Neural progenitor cell (in vitro differentiated cells): ENCODE measurements around the gene LDB2. TPM values are rescaled to one million over a fixed set of nuclear protein-coding genes. Genes with fewer than 3 reads are reported as not detected.

Experiments
- DNase-seq: peaks from one replicate; pipeline ENCODE4 v3.0.0-alpha.2; 2016; ENCODE audit warnings: low spot score
- H2AFZ ChIP-seq: fragments of 200-600 bp; sonication (generic); replicated peaks from 2 replicates; pipeline ENCODE4 v1.6.1; 2016; ENCODE audit warnings: antibody characterized with exemption
- H3F3A ChIP-seq: fragments of 200-600 bp; sonication (generic); 2 replicates; pipeline ENCODE4 v1.6.1; 2016; ENCODE audit warnings: antibody characterized with exemption, low read depth
- H3K27ac ChIP-seq: fragments of 200-600 bp; sonication (generic); 2 replicates; pipeline ENCODE4 v1.5.1; 2016; ENCODE audit warnings: mild to moderate bottlenecking
- H3K27me3 ChIP-seq: fragments of 200-600 bp; sonication (generic); 2 replicates; pipeline ENCODE4 v1.6.1; 2016; ENCODE audit warnings: mild to moderate bottlenecking, moderate library complexity
- H3K36me3 ChIP-seq: fragments of 200-600 bp; sonication (generic); 2 replicates; pipeline ENCODE4 v1.5.1; 2016
- H3K4me1 ChIP-seq: fragments of 200-600 bp; sonication (generic); 2 replicates; pipeline ENCODE4 v1.6.1; 2016; ENCODE audit warnings: mixed run types
- H3K4me2 ChIP-seq: fragments of 200-600 bp; sonication (generic); 2 replicates; pipeline ENCODE4 v1.6.1; 2016
- H3K4me3 ChIP-seq: fragments of 200-600 bp; sonication (generic); 2 replicates; pipeline ENCODE4 v1.5.1; 2016
- H3K79me2 ChIP-seq: fragments of 200-600 bp; sonication (generic); 2 replicates; pipeline ENCODE4 v1.6.1; 2016; ENCODE audit warnings: low read depth
- H3K9ac ChIP-seq: fragments of 200-600 bp; sonication (generic); 2 replicates; pipeline ENCODE4 v1.6.1; 2016
- H3K9me3 ChIP-seq: fragments of 200-600 bp; sonication (generic); 2 replicates; pipeline ENCODE4 v1.5.1; 2016; ENCODE audit warnings: low read depth
- H4K20me1 ChIP-seq: fragments of 200-600 bp; sonication (generic); 2 replicates; pipeline ENCODE4 v1.6.1; 2016; ENCODE audit warnings: low read depth
- H3K27ac Mint-ChIP-seq: 3 replicates; pipeline ENCODE4 v1.8.0; 2021; ENCODE audit warnings: mixed read lengths
- H3K27me3 Mint-ChIP-seq: 2 replicates; pipeline ENCODE4 v1.8.0; 2022; ENCODE audit warnings: low read depth, mild to moderate bottlenecking, inconsistent platforms, moderate library complexity, mixed read lengths; ENCODE audit not compliant: insufficient read depth
- H3K36me3 Mint-ChIP-seq: 3 replicates; pipeline ENCODE4 v1.8.0; 2021; ENCODE audit warnings: mixed read lengths
- H3K4me1 Mint-ChIP-seq: 3 replicates; pipeline ENCODE4 v1.8.0; 2021; ENCODE audit warnings: mixed read lengths
- H3K4me3 Mint-ChIP-seq: 3 replicates; pipeline ENCODE4 v1.8.0; 2021; ENCODE audit warnings: mild to moderate bottlenecking, moderate library complexity, mixed read lengths
- H3K9me3 Mint-ChIP-seq: 3 replicates; pipeline ENCODE4 v1.8.0; 2020; ENCODE audit warnings: mixed read lengths
- CTCF ChIP-seq: fragments of 200-600 bp; sonication (generic); IDR thresholded peaks from 2 replicates; pipeline ENCODE4 v1.5.1; 2017; ENCODE audit warnings: antibody characterized with exemption, mild to moderate bottlenecking
- EZH2 ChIP-seq: fragments of 200-600 bp; sonication (generic); IDR thresholded peaks from 2 replicates; pipeline ENCODE4 v1.6.1; 2017; ENCODE audit warnings: antibody characterized with exemption, mild to moderate bottlenecking, moderate library complexity
- EZH2phosphoT487 ChIP-seq: fragments of 200-600 bp; sonication (generic); IDR thresholded peaks from 2 replicates; pipeline ENCODE4 v1.6.1; 2017; ENCODE audit warnings: antibody characterized with exemption
- total RNA-seq: library from RNA; depleted of rRNA; stranded (reverse); fragments of >200 nt; gene quantifications from 2 replicates; pipeline ENCODE4 v1.2.3, GENCODE V29; 2015; ENCODE audit warnings: low replicate concordance

The LDB2 gene
- total RNA-seq, 1 donor from 2014 or later: 24.3 TPM

DNA sequence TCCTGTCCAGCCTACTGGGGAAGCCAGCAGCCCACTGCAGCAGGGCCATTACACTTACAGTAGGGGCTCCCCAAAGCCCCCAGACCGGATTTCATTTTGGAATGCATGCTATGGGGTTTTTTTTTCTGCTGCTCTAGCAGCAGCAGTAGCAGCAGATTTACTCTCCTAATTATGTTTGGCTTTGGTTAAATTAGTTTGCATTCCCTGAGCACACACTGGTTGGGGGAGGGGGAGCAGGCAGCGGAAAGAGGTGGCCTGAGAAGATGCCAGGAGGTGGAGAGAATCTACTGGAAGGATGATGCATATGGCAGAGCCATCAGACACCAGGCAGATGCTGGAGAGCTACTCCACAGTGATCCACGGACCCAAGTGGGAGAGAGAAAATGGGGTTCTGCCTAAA, 109.6 kb downstream of the LDB2 start:
- Histone ChIP-seq H3K4me3 (no peak overlapping the region), H3K79me2 (no peaks in the 10 kb centered on the region), H2AFZ (no peak overlapping the region), H4K20me1 (no peaks in the 10 kb centered on the region), H3K36me3 (no peaks in the 10 kb centered on the region), H3K9me3 (no peaks in the 10 kb centered on the region), H3K4me2 (peak overlapping the region; percentile 3), H3K27me3 (no peaks in the 10 kb centered on the region), H3K4me1 (peaks cover 12% of the 10 kb centered on the region), H3K27ac (no peak overlapping the region), H3F3A (no peaks in the 10 kb centered on the region), H3K9ac (no peak overlapping the region)
- H3K36me3 Mint-ChIP-seq: peaks cover 2% of the 10 kb centered on the region
- H3K4me1 Mint-ChIP-seq: peaks cover 21% of the 10 kb centered on the region
- H3K27me3 Mint-ChIP-seq: peaks cover 3% of the 10 kb centered on the region
- no peak overlapping the region for H3K4me3 Mint-ChIP-seq
- H3K9me3 Mint-ChIP-seq: no peaks in the 10 kb centered on the region
- no peak overlapping the region for H3K27ac Mint-ChIP-seq
- DNase-seq: no peak
- TF ChIP-seq EZH2phosphoT487: no peak
- TF ChIP-seq EZH2: no peak
- TF ChIP-seq CTCF: no peak

GRCh38 chr4:16785793-16786527, 112.5 kb downstream of the LDB2 start:
- H2AFZ ChIP-seq: no peak overlapping the region
- no peaks in the 10 kb centered on the region for H3K9me3 ChIP-seq
- peak; percentile 16 for DNase-seq
- H3F3A ChIP-seq: no peaks in the 10 kb centered on the region
- no peak overlapping the region for H3K4me3 Mint-ChIP-seq
- H3K36me3 ChIP-seq: no peaks in the 10 kb centered on the region
- H3K9ac ChIP-seq: no peak overlapping the region
- no peak overlapping the region for H3K27ac ChIP-seq
- no peak overlapping the region for H3K4me3 ChIP-seq
- H3K27me3 ChIP-seq: no peaks in the 10 kb centered on the region
- H4K20me1 ChIP-seq: no peaks in the 10 kb centered on the region
- H3K27me3 Mint-ChIP-seq: peaks cover 3% of the 10 kb centered on the region
- H3K27ac Mint-ChIP-seq: no peak overlapping the region
- peaks cover 30% of the 10 kb centered on the region for H3K4me1 Mint-ChIP-seq
- H3K4me1 ChIP-seq: peaks cover 21% of the 10 kb centered on the region
- no peaks in the 10 kb centered on the region for H3K79me2 ChIP-seq
- no peak for TF ChIP-seq CTCF
- no peak for TF ChIP-seq EZH2phosphoT487
- TF ChIP-seq EZH2: no peak
- H3K9me3 Mint-ChIP-seq: no peaks in the 10 kb centered on the region
- H3K4me2 ChIP-seq: no peak overlapping the region
- peaks cover 5% of the 10 kb centered on the region for H3K36me3 Mint-ChIP-seq

- Mint-ChIP-seq H3K27ac (peak overlapping the region; percentile 89), H3K27me3 (peaks cover 3% of the 10 kb centered on the region), H3K36me3 (peaks cover 3% of the 10 kb centered on the region), H3K4me1 (peaks cover 21% of the 10 kb centered on the region), H3K4me3 (no peak overlapping the region), H3K9me3 (no peaks in the 10 kb centered on the region)
- TF ChIP-seq EZH2 (no peak), CTCF (no peak), EZH2phosphoT487 (no peak)
- DNase-seq: peak; percentile 29
- no peak overlapping the region for H3K27ac ChIP-seq
- peaks cover 14% of the 10 kb centered on the region for H3K4me1 ChIP-seq
- H3K36me3 ChIP-seq: no peaks in the 10 kb centered on the region
- H3K4me2 ChIP-seq: no peak overlapping the region
- H3K9me3 ChIP-seq: no peaks in the 10 kb centered on the region
- no peaks in the 10 kb centered on the region for H3F3A ChIP-seq
- H3K9ac ChIP-seq: no peak overlapping the region
- no peak overlapping the region for H2AFZ ChIP-seq
- no peaks in the 10 kb centered on the region for H3K27me3 ChIP-seq
- no peak overlapping the region for H3K4me3 ChIP-seq
- H3K79me2 ChIP-seq: no peaks in the 10 kb centered on the region
- H4K20me1 ChIP-seq: no peaks in the 10 kb centered on the region
Measured at GRCh38 chr4:16783119-16783518, 115.3 kb downstream of the LDB2 start.
